Right lobe of liver (tissue), 4 donors: Measurements from ENCODE around the gene PPCDC.

Experiments used
- CTCF ChIP-seq, 4 donors: fragments of 200-600 bp in 3 of 4; fragments of 450-650 bp in 1 of 4; IDR thresholded peaks; one replicate each; pipeline versions ENCODE4 v1.5.1 to v1.8.0; 2016 to 2022; ENCODE audit warnings: antibody characterized with exemption in 4 of 4, mild to moderate bottlenecking in 2 of 4
- POLR2A ChIP-seq: fragments of 450-650 bp; IDR thresholded peaks from one replicate; pipeline ENCODE4 v1.6.1; 2017; ENCODE audit warnings: antibody characterized with exemption, mild to moderate bottlenecking
- donor health status: DM: no; HTN: no; CAD: no.
- donor health status: DM: no; HTN: no; CAD: no.
- donor health status: DM: no; HTN: yes; CAD: no.

- TF ChIP-seq CTCF (IDR thresholded peaks at IDR 0.05) (no peak), POLR2A (no peak)
Measured at GRCh38 chr15:75076277-75076676, 52.9 kb downstream of the PPCDC start.
